HCEC 1CT (cell line): Measurements from ENCODE around the gene SEMA4G.

ENCODE experiments used
- DNase-seq: peaks from one replicate; pipeline ENCODE4 v3.0.0-alpha.2; 2017

SEMA4G gene

GRCh38 chr10:101007915-101008822 lies 38.9 kb downstream of the SEMA4G start:
- DNase-seq, result no peak

- no peak for DNase-seq
These were observed 39.6 kb downstream of the SEMA4G start for GRCh38 chr10:101008823-101009423.

GRCh38 chr10:101010329-101010728 lies 41.0 kb downstream of the SEMA4G start:
- DNase-seq, result no peak

GRCh38 chr10:101011517-101012423 lies 42.5 kb downstream of the SEMA4G start:
- DNase-seq, result no peak

- peak; percentile 95 for DNase-seq
These were observed 43.4 kb downstream of the SEMA4G start for GRCh38 chr10:101012525-101013364.

- no peak for DNase-seq
These were observed 44.1 kb downstream of the SEMA4G start for GRCh38 chr10:101013365-101013825.

GRCh38 chr10:101014230-101014884 lies 45.1 kb downstream of the SEMA4G start:
- DNase-seq, result peak; percentile 56

GRCh38 chr10:101014966-101015581 lies 45.8 kb downstream of the SEMA4G start:
- peak; percentile 96 for DNase-seq

- no peak for DNase-seq
These were observed 46.3 kb downstream of the SEMA4G start for GRCh38 chr10:101015582-101015973.

GRCh38 chr10:101016814-101017213 lies 47.5 kb downstream of the SEMA4G start:
- no peak for DNase-seq

GRCh38 chr10:101018118-101018599 lies 48.9 kb downstream of the SEMA4G start:
- DNase-seq, result no peak

- DNase-seq, result peak; percentile 82
These were observed 49.5 kb downstream of the SEMA4G start for GRCh38 chr10:101018600-101019439.
